ENCODE measurements around the gene TSTD2. TPM values are rescaled to one million over a fixed set of nuclear protein-coding genes. Genes with fewer than 3 reads are reported as not detected.

TSTD2 gene
- polyA plus RNA-seq, 1 of the 3 experiments (the other 2 are of a cell fraction) = 11.5 TPM

GRCh38 chr9:97568461-97569275 lies 64.5 kb downstream of the TSTD2 start:
- Histone ChIP-seq H3K27me3 (ENCODE audit: insufficient read depth) (no peaks in the 10 kb centered on the region), H3K27ac (ENCODE audit: low read depth in 2 of 2, low read length in 1 of 2) (peak overlapping the region in 1 of 2 experiments; percentile 74; a peak in 2 of 4 replicates), H3K4me1 (ENCODE audit: control insufficient read depth in 1 of 2, insufficient read depth in 2 of 2, low read depth in 1 of 2, low read length in 1 of 2) (peaks cover 0 to 73% of the 10 kb centered on the region in 2 experiments; a peak in 2 of 4 replicates), H3K4me3 (ENCODE audit: low read depth in 2 of 2, low read length in 1 of 2) (no peak overlapping the region), H3K9ac (no peak overlapping the region), H3K36me3 (replicated peaks in 1 of 2; ENCODE audit: control insufficient read depth in 1 of 2, insufficient read depth in 2 of 2, low read length in 1 of 2) (peaks cover 0 to 10% of the 10 kb centered on the region in 2 experiments), H3K9me2 (no peaks in the 10 kb centered on the region), H3K4me2 (no peak overlapping the region), H3K9me3 (no peaks in the 10 kb centered on the region), H2AFZ (ENCODE audit: low read depth) (no peak overlapping the region), H4K20me1 (ENCODE audit: insufficient read depth) (no peaks in the 10 kb centered on the region), H3F3A (replicated peaks; ENCODE audit: insufficient read depth) (no peaks in the 10 kb centered on the region), H3K79me2 (ENCODE audit: insufficient read depth) (no peaks in the 10 kb centered on the region)
- ChIA-PET CTCF (interaction anchor here (1.0 to 9.2 kb wide), 9 partner anchors 9 to 100 kb away, joined by 3 to 101 read pairs (median 3); no protein-coding TSS in a partner anchor), POLR2A (interaction anchor here (0.7 to 1.5 kb wide), 2 partner anchors 12 to 30 kb away, joined by 3 read pairs; no protein-coding TSS in a partner anchor)
- no peak for DNase-seq
- TF ChIP-seq FOSL2 (IDR thresholded peaks at IDR 0.05; ENCODE audit: borderline replicate concordance, low read depth) = no peak
- TF ChIP-seq CHD2 (IDR thresholded peaks at IDR 0.05; ENCODE audit: low read length, partially characterized antibody) = no peak
- TF ChIP-seq MXI1 (IDR thresholded peaks at IDR 0.05; ENCODE audit: low read depth, low read length) = no peak
- TF ChIP-seq, protein P1, sequence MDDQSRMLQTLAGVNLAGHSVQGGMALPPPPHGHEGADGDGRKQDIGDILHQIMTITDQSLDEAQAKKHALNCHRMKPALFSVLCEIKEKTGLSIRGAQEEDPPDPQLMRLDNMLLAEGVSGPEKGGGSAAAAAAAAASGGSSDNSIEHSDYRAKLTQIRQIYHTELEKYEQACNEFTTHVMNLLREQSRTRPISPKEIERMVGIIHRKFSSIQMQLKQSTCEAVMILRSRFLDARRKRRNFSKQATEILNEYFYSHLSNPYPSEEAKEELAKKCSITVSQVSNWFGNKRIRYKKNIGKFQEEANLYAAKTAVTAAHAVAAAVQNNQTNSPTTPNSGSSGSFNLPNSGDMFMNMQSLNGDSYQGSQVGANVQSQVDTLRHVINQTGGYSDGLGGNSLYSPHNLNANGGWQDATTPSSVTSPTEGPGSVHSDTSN (IDR thresholded peaks at IDR 0.05) = no peak
- no peak for TF ChIP-seq RXRA (IDR thresholded peaks at IDR 0.05; ENCODE audit: borderline replicate concordance, low read depth)
- no peak for TF ChIP-seq RCOR1 (IDR thresholded peaks at IDR 0.05; ENCODE audit: low read length)
- TF ChIP-seq MEF2A (IDR thresholded peaks at IDR 0.05; ENCODE audit: borderline replicate concordance, low read depth) = no peak
- TF ChIP-seq YY1 (IDR thresholded peaks at IDR 0.05; ENCODE audit: low read depth) = no peak
- 72% methylated on average over 10 of the region's 11 CpGs for WGBS (ENCODE audit: low lambda C conversion rate)

- TF ChIP-seq ELF1 (IDR thresholded peaks at IDR 0.05) = no peak
- TF ChIP-seq GATA2 (CRISPR knock-in tag; IDR thresholded peaks at IDR 0.05) = no peak
- TF ChIP-seq POLR2AphosphoS5 (IDR thresholded peaks at IDR 0.05; ENCODE audit: low read depth, low read length) = no peak
- TF ChIP-seq FOXJ3 (CRISPR knock-in tag; IDR thresholded peaks at IDR 0.05) = no peak
- TF ChIP-seq FOXM1 (IDR thresholded peaks at IDR 0.05; ENCODE audit: low read depth) = no peak
- TF ChIP-seq RCOR1 (IDR thresholded peaks at IDR 0.05; ENCODE audit: low read length) = no peak
- TF ChIP-seq, protein P2, sequence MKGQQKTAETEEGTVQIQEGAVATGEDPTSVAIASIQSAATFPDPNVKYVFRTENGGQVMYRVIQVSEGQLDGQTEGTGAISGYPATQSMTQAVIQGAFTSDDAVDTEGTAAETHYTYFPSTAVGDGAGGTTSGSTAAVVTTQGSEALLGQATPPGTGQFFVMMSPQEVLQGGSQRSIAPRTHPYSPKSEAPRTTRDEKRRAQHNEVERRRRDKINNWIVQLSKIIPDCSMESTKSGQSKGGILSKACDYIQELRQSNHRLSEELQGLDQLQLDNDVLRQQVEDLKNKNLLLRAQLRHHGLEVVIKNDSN (IDR thresholded peaks at IDR 0.05; ENCODE audit: borderline replicate concordance, low read depth) = no peak
- no peak for TF ChIP-seq FOSL2 (IDR thresholded peaks at IDR 0.05; ENCODE audit: borderline replicate concordance, low read depth)
- TF ChIP-seq, protein P1 (IDR thresholded peaks at IDR 0.05) = no peak
- TF ChIP-seq NRF1 (IDR thresholded peaks at IDR 0.05; ENCODE audit: low read depth, low read length) = no peak
- TF ChIP-seq, protein P3, sequence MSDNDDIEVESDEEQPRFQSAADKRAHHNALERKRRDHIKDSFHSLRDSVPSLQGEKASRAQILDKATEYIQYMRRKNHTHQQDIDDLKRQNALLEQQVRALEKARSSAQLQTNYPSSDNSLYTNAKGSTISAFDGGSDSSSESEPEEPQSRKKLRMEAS (IDR thresholded peaks at IDR 0.05; ENCODE audit: low read depth) = no peak
- TF ChIP-seq TEAD4 (IDR thresholded peaks at IDR 0.05; ENCODE audit: borderline replicate concordance, insufficient read depth) = no peak
- TF ChIP-seq ZBTB33 (IDR thresholded peaks at IDR 0.05; ENCODE audit: borderline replicate concordance, low read depth) = no peak
- TF ChIP-seq IRF3 (IDR thresholded peaks at IDR 0.05; ENCODE audit: low read depth, low read length) = no peak
- TF ChIP-seq RXRA (IDR thresholded peaks at IDR 0.05; ENCODE audit: borderline replicate concordance, low read depth) = no peak
- TF ChIP-seq SMC3 (IDR thresholded peaks at IDR 0.05; ENCODE audit: low read depth, low read length) = no peak
- CTCF ChIA-PET = interaction anchor here (1.4 to 9.2 kb wide), 5 partner anchors 10 to 99 kb away, joined by 3 to 101 read pairs (median 6); no protein-coding TSS in a partner anchor
- peaks cover 0 to 81% of the 10 kb centered on the region in 2 experiments; a peak in 2 of 4 replicates for H3K4me1 ChIP-seq (ENCODE audit: control insufficient read depth in 1 of 2, insufficient read depth in 2 of 2, low read depth in 1 of 2, low read length in 1 of 2)
- H3K9ac ChIP-seq = no peak overlapping the region
- H3K9me3 ChIP-seq = no peaks in the 10 kb centered on the region
- no peaks in the 10 kb centered on the region for H3F3A ChIP-seq (replicated peaks; ENCODE audit: insufficient read depth)
- peaks cover 0 to 10% of the 10 kb centered on the region in 2 experiments for H3K36me3 ChIP-seq (replicated peaks in 1 of 2; ENCODE audit: control insufficient read depth in 1 of 2, insufficient read depth in 2 of 2, low read length in 1 of 2)
- 66% methylated on average over 4 of the region's 4 CpGs for WGBS (ENCODE audit: low lambda C conversion rate)
- no peaks in the 10 kb centered on the region for H4K20me1 ChIP-seq (ENCODE audit: insufficient read depth)
- no peak overlapping the region for H2AFZ ChIP-seq (ENCODE audit: low read depth)
- peak overlapping the region in 1 of 2 experiments; percentile 74; a peak in 2 of 4 replicates for H3K27ac ChIP-seq (ENCODE audit: low read depth in 2 of 2, low read length in 1 of 2)
- no peak for DNase-seq
- H3K4me3 ChIP-seq (ENCODE audit: low read depth in 2 of 2, low read length in 1 of 2) = no peak overlapping the region
- no peaks in the 10 kb centered on the region for H3K79me2 ChIP-seq (ENCODE audit: insufficient read depth)
- H3K27me3 ChIP-seq (ENCODE audit: insufficient read depth) = no peaks in the 10 kb centered on the region
- no peak overlapping the region for H3K4me2 ChIP-seq
- POLR2A ChIA-PET = interaction anchor here (0.7 to 1.5 kb wide), 4 partner anchors 8 to 73 kb away, joined by 3 to 4 read pairs (median 3); no protein-coding TSS in a partner anchor
- H3K9me2 ChIP-seq = no peaks in the 10 kb centered on the region
Observed at GRCh38 chr9:97567894-97568202, 65.3 kb downstream of the TSTD2 start.

Measured in SK-N-SH (cell line).